GM23338 (cell line): ENCODE results near the gene SCLY. TPM values are rescaled to one million over a fixed set of nuclear protein-coding genes. Genes with fewer than 3 reads are reported as not detected.

Experiments
- ATAC-seq: fragments of 200-7000 bp; cut with Tn5 transposase; 3 replicates; pipeline ENCODE4 v1.9.1; 2020
- DNase-seq: peaks from one replicate; pipeline ENCODE4 v3.0.0-alpha.2; 2015; ENCODE audit warnings: low spot score
- H2AFZ ChIP-seq: fragments of 200-600 bp; sonication (generic); 2 replicates; pipeline ENCODE4 v1.8.0; 2016; ENCODE audit warnings: antibody characterized with exemption, mild to moderate bottlenecking, moderate library complexity
- H3F3A ChIP-seq: fragments of 200-600 bp; sonication (generic); replicated peaks from 2 replicates; pipeline ENCODE4 v1.8.0; 2017; ENCODE audit warnings: antibody characterized with exemption, mixed run types, low read depth
- H3K27ac ChIP-seq: fragments of 200-600 bp; sonication (generic); 2 replicates; pipeline ENCODE4 v1.6.1; 2016; ENCODE audit warnings: low read depth
- H3K27me3 ChIP-seq: fragments of 200-600 bp; sonication (generic); 2 replicates; pipeline ENCODE4 v1.8.0; 2016; ENCODE audit warnings: mild to moderate bottlenecking, mixed run types, moderate library complexity; ENCODE audit not compliant: insufficient read depth
- H3K36me3 ChIP-seq: fragments of 200-600 bp; sonication (generic); 2 replicates; pipeline ENCODE4 v1.8.0; 2016; ENCODE audit warnings: mild to moderate bottlenecking; ENCODE audit not compliant: insufficient read depth
- H3K4me1 ChIP-seq: fragments of 200-600 bp; sonication (generic); 2 replicates; pipeline ENCODE4 v1.8.0; 2016; ENCODE audit warnings: mild to moderate bottlenecking, moderate library complexity; ENCODE audit not compliant: insufficient read depth
- H3K4me2 ChIP-seq: fragments of 200-600 bp; sonication (generic); 2 replicates; pipeline ENCODE4 v1.7.1; 2017; ENCODE audit warnings: mixed run types
- H3K4me3 ChIP-seq: fragments of 200-600 bp; sonication (generic); 2 replicates; pipeline ENCODE4 v1.6.1; 2016; ENCODE audit warnings: mixed run types
- H3K79me2 ChIP-seq: fragments of 200-600 bp; sonication (generic); replicated peaks from 2 replicates; pipeline ENCODE4 v1.8.0; 2017; ENCODE audit warnings: mild to moderate bottlenecking; ENCODE audit not compliant: insufficient read depth
- H3K9me2 ChIP-seq: fragments of 200-600 bp; sonication (generic); 2 replicates; pipeline ENCODE4 v1.8.0; 2017; ENCODE audit not compliant: insufficient read depth
- H4K20me1 ChIP-seq: fragments of 200-600 bp; sonication (generic); replicated peaks from 2 replicates; pipeline ENCODE4 v1.8.0; 2017; ENCODE audit warnings: mild to moderate bottlenecking; ENCODE audit not compliant: insufficient read depth
- H3K27ac Mint-ChIP-seq: 2 replicates; pipeline ENCODE4 v1.8.0; 2020; ENCODE audit warnings: inconsistent platforms, mild to moderate bottlenecking, moderate library complexity, mixed read lengths
- H3K27me3 Mint-ChIP-seq: 3 replicates; pipeline ENCODE4 v1.8.0; 2022; ENCODE audit warnings: low read depth, mild to moderate bottlenecking, moderate library complexity, mixed read lengths, inconsistent platforms; ENCODE audit not compliant: insufficient read depth, poor library complexity
- H3K36me3 Mint-ChIP-seq: 3 replicates; pipeline ENCODE4 v1.8.0; 2021; ENCODE audit warnings: low read depth, mild to moderate bottlenecking, inconsistent platforms, moderate library complexity, mixed read lengths
- H3K4me1 Mint-ChIP-seq: 3 replicates; pipeline ENCODE4 v1.8.0; 2020; ENCODE audit warnings: mild to moderate bottlenecking, inconsistent platforms, mixed read lengths
- H3K4me3 Mint-ChIP-seq: 3 replicates; pipeline ENCODE4 v1.8.0; 2021; ENCODE audit warnings: moderate library complexity, mild to moderate bottlenecking, inconsistent platforms, mixed read lengths
- H3K9me3 Mint-ChIP-seq: 3 replicates; pipeline ENCODE4 v1.8.0; 2020; ENCODE audit warnings: moderate library complexity, mild to moderate bottlenecking, inconsistent platforms, mixed read lengths
- CREB1 ChIP-seq: fragments of 250-450 bp; sonication (Bioruptor Pico); IDR thresholded peaks from 2 replicates; pipeline ENCODE4 v1.5.0; 2020; ENCODE audit warnings: low read depth, mild to moderate bottlenecking, moderate library complexity
- CTCF ChIP-seq, 2 experiments: fragments of 200-600 bp in 1 of 2; sonication (generic) in 1 of 2; conservative IDR thresholded peaks; 2 replicates each; pipeline versions ENCODE4 v1.5.1 to v1.6.1; 2016 to 2017; ENCODE audit warnings: antibody characterized with exemption in 2 of 2, low read depth in 2 of 2, mild to moderate bottlenecking in 2 of 2, moderate library complexity in 1 of 2
- ETS1 ChIP-seq: IDR thresholded peaks from 2 replicates; pipeline ENCODE4 v1.6.1; 2016; ENCODE audit warnings: antibody characterized with exemption
- EZH2 ChIP-seq: fragments of 200-600 bp; sonication (generic); IDR thresholded peaks from one replicate; pipeline ENCODE4 v1.8.0; 2017; ENCODE audit warnings: antibody characterized with exemption, mild to moderate bottlenecking, low read depth; ENCODE audit not compliant: unreplicated experiment
- EZH2phosphoT487 ChIP-seq: fragments of 200-600 bp; sonication (generic); IDR thresholded peaks from one replicate; pipeline ENCODE4 v1.8.1; 2018; ENCODE audit warnings: antibody characterized with exemption; ENCODE audit not compliant: unreplicated experiment
- POLR2AphosphoS5 ChIP-seq: IDR thresholded peaks from 2 replicates; pipeline ENCODE4 v1.6.1; 2016; ENCODE audit warnings: antibody characterized with exemption, low read depth
- REST ChIP-seq: IDR thresholded peaks from one replicate; pipeline ENCODE4 v1.6.1; 2018; ENCODE audit warnings: antibody characterized with exemption; ENCODE audit not compliant: unreplicated experiment
- ZNF114 ChIP-seq: fragments of 250-450 bp; sonication (Bioruptor Pico); IDR thresholded peaks from 2 replicates; pipeline ENCODE4 v1.5.0; 2020; ENCODE audit warnings: mild to moderate bottlenecking, moderate library complexity
- ZNF462 ChIP-seq: fragments of 250-450 bp; sonication (Bioruptor Pico); IDR thresholded peaks from 2 replicates; pipeline ENCODE4 v1.5.0; 2020; ENCODE audit warnings: mild to moderate bottlenecking, moderate library complexity
- polyA plus RNA-seq: library from polyadenylated mRNA; unstranded; fragments of >200 nt; fragmentation: Nextera tagmentation; extraction: Ambion mirVana; gene quantifications from 2 replicates; pipeline ENCODE4 v1.2.1, GENCODE V29; 2016
- total RNA-seq: library from RNA; depleted of rRNA; stranded (reverse); fragments of >200 nt; shearing (Covaris generic); gene quantifications from 2 replicates; pipeline ENCODE4 v1.2.3, GENCODE V29; 2014

The SCLY gene
- total and polyA plus RNA-seq, 2 experiments from 2014 or later = 57.2 to 80.3 TPM

GRCh38 chr2:238043851-238044250 lies 16.9 kb upstream of the SCLY start (continued):
- TF ChIP-seq REST = no peak
- no peak for TF ChIP-seq CREB1 (CRISPR knock-in tag)
- no peak for TF ChIP-seq ETS1
- no peak for TF ChIP-seq EZH2
- no peak for TF ChIP-seq ZNF114 (CRISPR knock-in tag)

GRCh38 chr2:238045575-238045974 lies 15.2 kb upstream of the SCLY start:
- Mint-ChIP-seq H3K4me1 (no peaks in the 10 kb centered on the region), H3K36me3 (peaks cover 35% of the 10 kb centered on the region; the same call in 2 of the 3 replicates), H3K27ac (no peak overlapping the region), H3K9me3 (peaks cover 21% of the 10 kb centered on the region; the same call in 2 of the 3 replicates), H3K27me3 (no peaks in the 10 kb centered on the region), H3K4me3 (no peak overlapping the region)
- Histone ChIP-seq H4K20me1 (no peaks in the 10 kb centered on the region), H3K4me2 (no peak overlapping the region), H3K27me3 (no peaks in the 10 kb centered on the region), H3K27ac (no peak overlapping the region), H2AFZ (no peak overlapping the region), H3K4me1 (no peaks in the 10 kb centered on the region), H3K4me3 (no peak overlapping the region), H3K9me2 (no peaks in the 10 kb centered on the region), H3K79me2 (no peaks in the 10 kb centered on the region), H3F3A (no peaks in the 10 kb centered on the region), H3K36me3 (peaks cover 8% of the 10 kb centered on the region; the same call in 1 of the 2 replicates)
- no peak for DNase-seq
- TF ChIP-seq CREB1 (CRISPR knock-in tag) (no peak), ZNF462 (CRISPR knock-in tag) (no peak), POLR2AphosphoS5 (no peak), EZH2 (no peak), CTCF (conservative IDR thresholded peaks at IDR 0.05; ENCODE audit: low read depth in 2 of 2) (no peak), ZNF114 (CRISPR knock-in tag) (no peak), EZH2phosphoT487 (no peak)
- ATAC-seq = no peak
